Measurements from ENCODE around the gene SH3PXD2A.

DNA sequence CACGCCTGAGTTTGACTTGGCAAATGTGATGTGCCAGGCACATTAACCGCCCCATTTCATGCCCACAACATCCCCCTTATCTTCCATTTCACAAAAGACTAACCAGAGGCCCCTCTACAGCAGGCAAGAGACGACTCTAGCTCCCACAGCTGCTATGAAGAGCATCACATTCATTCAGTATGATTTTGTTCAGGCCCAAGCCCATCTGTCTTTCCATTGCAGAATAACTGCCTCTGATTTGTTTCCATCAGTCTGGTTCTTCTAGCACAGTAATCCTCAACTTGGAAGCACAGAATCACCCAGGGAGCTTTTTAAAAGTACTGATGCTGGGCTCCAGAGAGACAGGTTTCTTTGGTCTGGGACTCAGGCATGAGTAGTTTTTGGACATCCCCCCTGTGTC lies 192.1 kb downstream of the SH3PXD2A start:
- TF ChIP-seq, protein P1, sequence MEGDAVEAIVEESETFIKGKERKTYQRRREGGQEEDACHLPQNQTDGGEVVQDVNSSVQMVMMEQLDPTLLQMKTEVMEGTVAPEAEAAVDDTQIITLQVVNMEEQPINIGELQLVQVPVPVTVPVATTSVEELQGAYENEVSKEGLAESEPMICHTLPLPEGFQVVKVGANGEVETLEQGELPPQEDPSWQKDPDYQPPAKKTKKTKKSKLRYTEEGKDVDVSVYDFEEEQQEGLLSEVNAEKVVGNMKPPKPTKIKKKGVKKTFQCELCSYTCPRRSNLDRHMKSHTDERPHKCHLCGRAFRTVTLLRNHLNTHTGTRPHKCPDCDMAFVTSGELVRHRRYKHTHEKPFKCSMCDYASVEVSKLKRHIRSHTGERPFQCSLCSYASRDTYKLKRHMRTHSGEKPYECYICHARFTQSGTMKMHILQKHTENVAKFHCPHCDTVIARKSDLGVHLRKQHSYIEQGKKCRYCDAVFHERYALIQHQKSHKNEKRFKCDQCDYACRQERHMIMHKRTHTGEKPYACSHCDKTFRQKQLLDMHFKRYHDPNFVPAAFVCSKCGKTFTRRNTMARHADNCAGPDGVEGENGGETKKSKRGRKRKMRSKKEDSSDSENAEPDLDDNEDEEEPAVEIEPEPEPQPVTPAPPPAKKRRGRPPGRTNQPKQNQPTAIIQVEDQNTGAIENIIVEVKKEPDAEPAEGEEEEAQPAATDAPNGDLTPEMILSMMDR (IDR thresholded peaks at IDR 0.05): no peak
- TF ChIP-seq POLR2A (IDR thresholded peaks at IDR 0.05): no peak
